Left ventricle myocardium inferior (tissue), 1 donor: ENCODE results near the gene KLK14. TPM values are rescaled to one million over a fixed set of nuclear protein-coding genes. Genes with fewer than 3 reads are reported as not detected.

ENCODE experiments used
- DNase-seq: peaks from one replicate; pipeline ENCODE4 v3.0.0-alpha.2; 2020
- H3K27ac ChIP-seq: fragments of 200-600 bp; replicated peaks from 2 replicates; pipeline ENCODE4 v1.8.0; 2021
- H3K27me3 ChIP-seq: fragments of 200-600 bp; 2 replicates; pipeline ENCODE4 v1.8.0; 2021; ENCODE audit warnings: low read depth
- H3K36me3 ChIP-seq: fragments of 200-600 bp; 2 replicates; pipeline ENCODE4 v1.8.0; 2021
- H3K4me1 ChIP-seq: fragments of 200-600 bp; 2 replicates; pipeline ENCODE4 v1.8.0; 2021
- H3K4me3 ChIP-seq: fragments of 200-600 bp; 2 replicates; pipeline ENCODE4 v1.8.0; 2021; ENCODE audit warnings: mild to moderate bottlenecking, moderate library complexity
- H3K9me3 ChIP-seq: fragments of 200-600 bp; replicated peaks from 2 replicates; pipeline ENCODE4 v1.8.0; 2021
- CTCF ChIP-seq: fragments of 200-600 bp; IDR thresholded peaks from 2 replicates; pipeline ENCODE4 v1.8.0; 2021; ENCODE audit warnings: antibody characterized with exemption, mild to moderate bottlenecking, borderline replicate concordance
- intact Hi-C: fragments of 100-400 bp; cut with micrococcal nuclease; formaldehyde crosslinking; loops from one replicate; pipeline ENCODE4 v1.11.0; 2022
- total RNA-seq: library from RNA; stranded (reverse); fragmentation: NEBNext Ultra II Directional; extraction: Animal tissue kit (Norgen Biotek cat#: 25700); gene quantifications from one replicate; pipeline ENCODE4 v1.2.1, GENCODE V29; 2021
- donor health status: DM: no; HTN: yes; CAD: no; lungs with severe emphysema.

Gene KLK14
- total RNA-seq, 1 donor from 2014 or later: 1.6 TPM

- no peaks in the 10 kb centered on the region for H3K9me3 ChIP-seq
- H3K27me3 ChIP-seq: peaks cover 60% of the 10 kb centered on the region
- no peaks in the 10 kb centered on the region for H3K36me3 ChIP-seq
- intact Hi-C loops: no loop called here
- no peak overlapping the region for H3K4me3 ChIP-seq
- no peak for DNase-seq
- H3K27ac ChIP-seq: no peak overlapping the region
- no peaks in the 10 kb centered on the region for H3K4me1 ChIP-seq
- TF ChIP-seq CTCF: no peak
These were observed 36.4 kb upstream of the KLK14 start for GRCh38 chr19:51119101-51119500.

- no peak for TF ChIP-seq CTCF
- H3K4me3 ChIP-seq: no peak overlapping the region
- no peaks in the 10 kb centered on the region for H3K4me1 ChIP-seq
- H3K9me3 ChIP-seq: no peaks in the 10 kb centered on the region
- no peak overlapping the region for H3K27ac ChIP-seq
- peaks cover 63% of the 10 kb centered on the region for H3K27me3 ChIP-seq
- no peak for DNase-seq
- intact Hi-C loops: no loop called here
- no peaks in the 10 kb centered on the region for H3K36me3 ChIP-seq
These were observed 34.1 kb upstream of the KLK14 start for GRCh38 chr19:51116736-51117286.

- Histone ChIP-seq H3K9me3 (no peaks in the 10 kb centered on the region), H3K4me1 (no peaks in the 10 kb centered on the region), H3K36me3 (no peaks in the 10 kb centered on the region), H3K27me3 (peaks cover 67% of the 10 kb centered on the region), H3K4me3 (no peak overlapping the region), H3K27ac (no peak overlapping the region)
- TF ChIP-seq CTCF: no peak
- intact Hi-C loops: no loop called here
- DNase-seq: no peak
These were observed 31.5 kb upstream of the KLK14 start for GRCh38 chr19:51114087-51114729.

GRCh38 chr19:51111606-51112005 is 28.9 kb upstream of the KLK14 start:
- TF ChIP-seq CTCF: no peak
- H3K4me3 ChIP-seq: no peak overlapping the region
- H3K9me3 ChIP-seq: no peaks in the 10 kb centered on the region
- intact Hi-C loops: no loop called here
- DNase-seq: no peak
- no peaks in the 10 kb centered on the region for H3K36me3 ChIP-seq
- H3K27me3 ChIP-seq: peaks cover 46% of the 10 kb centered on the region
- peaks cover 23% of the 10 kb centered on the region for H3K4me1 ChIP-seq
- no peak overlapping the region for H3K27ac ChIP-seq

- Histone ChIP-seq H3K27me3 (peaks cover 36% of the 10 kb centered on the region), H3K36me3 (no peaks in the 10 kb centered on the region), H3K4me3 (no peak overlapping the region), H3K9me3 (no peaks in the 10 kb centered on the region), H3K4me1 (peaks cover 28% of the 10 kb centered on the region), H3K27ac (no peak overlapping the region)
- intact Hi-C loops: no loop called here
- DNase-seq: no peak
- TF ChIP-seq CTCF: no peak
These were observed 27.9 kb upstream of the KLK14 start for GRCh38 chr19:51110666-51110971.

- intact Hi-C loops: no loop called here
- DNase-seq: no peak
These were observed 26.1 kb upstream of the KLK14 start for GRCh38 chr19:51108805-51109146.

More at GRCh38 chr19:51108805-51109146, 26.1 kb upstream of the KLK14 start:
- H3K27me3 ChIP-seq: peaks cover 20% of the 10 kb centered on the region
- H3K36me3 ChIP-seq: peaks cover 14% of the 10 kb centered on the region
- peaks cover 28% of the 10 kb centered on the region for H3K4me1 ChIP-seq
- peak overlapping the region; percentile 71 for H3K27ac ChIP-seq
- TF ChIP-seq CTCF: peak; percentile 2
- H3K4me3 ChIP-seq: peak overlapping the region; percentile 91
- H3K9me3 ChIP-seq: no peaks in the 10 kb centered on the region
